HG03175 (cell line): ENCODE results near the gene BRD3OS.
"Not testable (repeated sequence)": the region's sequence is repeated elsewhere in the genome, so short reads cannot be mapped to it uniquely, and the experiment has no call there.

Experiments used
- ATAC-seq: cut with Tn5 transposase; IDR thresholded peaks from one replicate; pipeline ENCODE4 v1.9.1; 2021; ENCODE audit warnings: mild to moderate bottlenecking, moderate library complexity; ENCODE audit not compliant: unreplicated experiment

Gene BRD3OS

GRCh38 chr9:133987946-133988665 is 37.2 kb upstream of the BRD3OS start:
- no peak for ATAC-seq

- ATAC-seq = not testable (repeated sequence)
Measured at GRCh38 chr9:133988771-133989170, 36.5 kb upstream of the BRD3OS start.

- no peak for ATAC-seq
Measured at GRCh38 chr9:133989625-133990365, 35.5 kb upstream of the BRD3OS start.

- ATAC-seq = no peak
Measured at GRCh38 chr9:133990366-133991213, 34.7 kb upstream of the BRD3OS start.

- no peak for ATAC-seq
Measured at GRCh38 chr9:133991214-133991921, 33.9 kb upstream of the BRD3OS start.

- ATAC-seq = peak; percentile 46
Measured at GRCh38 chr9:133991964-133992779, 33.1 kb upstream of the BRD3OS start, which contains the start of gene VAV2. Gene VAV2, minus strand, starts transcription at chr9:133992324. Its CDS starts 46 bp downstream, at chr9:133992278.

GRCh38 chr9:133992780-133993634 is 32.3 kb upstream of the BRD3OS start:
- ATAC-seq = peak; percentile 54

- ATAC-seq = no peak
Measured at GRCh38 chr9:133993635-133994253, 31.5 kb upstream of the BRD3OS start.

- peak; percentile 24 for ATAC-seq
Measured at GRCh38 chr9:133994353-133995011, 30.8 kb upstream of the BRD3OS start.

GRCh38 chr9:133995012-133995896 is 30.0 kb upstream of the BRD3OS start:
- ATAC-seq = no peak

GRCh38 chr9:133996531-133997520 is 28.5 kb upstream of the BRD3OS start:
- no peak for ATAC-seq

- ATAC-seq = no peak
Measured at GRCh38 chr9:133997584-133997983, 27.7 kb upstream of the BRD3OS start.

GRCh38 chr9:133998915-133999595 is 26.2 kb upstream of the BRD3OS start:
- no peak for ATAC-seq

- no peak for ATAC-seq
Measured at GRCh38 chr9:133999851-134000265, 25.4 kb upstream of the BRD3OS start.

- ATAC-seq = no peak
Measured at GRCh38 chr9:134002796-134003195, 22.5 kb upstream of the BRD3OS start.
